Measurements from ENCODE around the gene PGAM1. TPM values are rescaled to one million over a fixed set of nuclear protein-coding genes. Genes with fewer than 3 reads are reported as not detected.

Gene PGAM1
- total RNA-seq, 1 donor from 2014 or later, result 207 TPM

DNA sequence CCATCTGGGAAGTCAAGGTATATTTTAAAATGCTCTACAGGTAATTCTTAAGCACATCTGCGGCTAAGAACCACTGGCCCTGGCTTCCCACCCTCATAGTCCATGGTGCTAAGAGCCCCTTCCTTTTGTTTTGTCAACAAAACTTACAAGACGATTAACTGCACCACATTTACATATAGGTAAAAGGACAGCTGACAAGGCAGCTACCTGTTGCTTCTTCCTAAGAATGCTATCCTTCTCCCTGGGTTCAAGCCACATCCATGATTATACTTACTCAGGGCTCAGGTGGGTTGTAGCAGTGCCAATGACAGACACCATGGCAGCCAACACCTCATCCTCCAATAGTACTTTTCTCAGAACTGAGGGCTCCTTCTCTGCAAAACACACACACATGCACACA is 36.3 kb downstream of the PGAM1 start:
- peaks cover 35% of the 10 kb centered on the region for H3K36me3 Mint-ChIP-seq
- H3K27me3 Mint-ChIP-seq, result no peaks in the 10 kb centered on the region
- no peak overlapping the region for H3K27ac Mint-ChIP-seq
- no peak overlapping the region for H3K4me3 Mint-ChIP-seq
- TF ChIP-seq, protein P1, sequence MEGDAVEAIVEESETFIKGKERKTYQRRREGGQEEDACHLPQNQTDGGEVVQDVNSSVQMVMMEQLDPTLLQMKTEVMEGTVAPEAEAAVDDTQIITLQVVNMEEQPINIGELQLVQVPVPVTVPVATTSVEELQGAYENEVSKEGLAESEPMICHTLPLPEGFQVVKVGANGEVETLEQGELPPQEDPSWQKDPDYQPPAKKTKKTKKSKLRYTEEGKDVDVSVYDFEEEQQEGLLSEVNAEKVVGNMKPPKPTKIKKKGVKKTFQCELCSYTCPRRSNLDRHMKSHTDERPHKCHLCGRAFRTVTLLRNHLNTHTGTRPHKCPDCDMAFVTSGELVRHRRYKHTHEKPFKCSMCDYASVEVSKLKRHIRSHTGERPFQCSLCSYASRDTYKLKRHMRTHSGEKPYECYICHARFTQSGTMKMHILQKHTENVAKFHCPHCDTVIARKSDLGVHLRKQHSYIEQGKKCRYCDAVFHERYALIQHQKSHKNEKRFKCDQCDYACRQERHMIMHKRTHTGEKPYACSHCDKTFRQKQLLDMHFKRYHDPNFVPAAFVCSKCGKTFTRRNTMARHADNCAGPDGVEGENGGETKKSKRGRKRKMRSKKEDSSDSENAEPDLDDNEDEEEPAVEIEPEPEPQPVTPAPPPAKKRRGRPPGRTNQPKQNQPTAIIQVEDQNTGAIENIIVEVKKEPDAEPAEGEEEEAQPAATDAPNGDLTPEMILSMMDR (conservative IDR thresholded peaks at IDR 0.05), result no peak
- no peaks in the 10 kb centered on the region for H3K9me3 Mint-ChIP-seq
- peaks cover 11% of the 10 kb centered on the region for H3K4me1 Mint-ChIP-seq (ENCODE audit: unreplicated experiment)
- no peak for DNase-seq (ENCODE audit: extremely low spot score, unreplicated experiment)

DNA sequence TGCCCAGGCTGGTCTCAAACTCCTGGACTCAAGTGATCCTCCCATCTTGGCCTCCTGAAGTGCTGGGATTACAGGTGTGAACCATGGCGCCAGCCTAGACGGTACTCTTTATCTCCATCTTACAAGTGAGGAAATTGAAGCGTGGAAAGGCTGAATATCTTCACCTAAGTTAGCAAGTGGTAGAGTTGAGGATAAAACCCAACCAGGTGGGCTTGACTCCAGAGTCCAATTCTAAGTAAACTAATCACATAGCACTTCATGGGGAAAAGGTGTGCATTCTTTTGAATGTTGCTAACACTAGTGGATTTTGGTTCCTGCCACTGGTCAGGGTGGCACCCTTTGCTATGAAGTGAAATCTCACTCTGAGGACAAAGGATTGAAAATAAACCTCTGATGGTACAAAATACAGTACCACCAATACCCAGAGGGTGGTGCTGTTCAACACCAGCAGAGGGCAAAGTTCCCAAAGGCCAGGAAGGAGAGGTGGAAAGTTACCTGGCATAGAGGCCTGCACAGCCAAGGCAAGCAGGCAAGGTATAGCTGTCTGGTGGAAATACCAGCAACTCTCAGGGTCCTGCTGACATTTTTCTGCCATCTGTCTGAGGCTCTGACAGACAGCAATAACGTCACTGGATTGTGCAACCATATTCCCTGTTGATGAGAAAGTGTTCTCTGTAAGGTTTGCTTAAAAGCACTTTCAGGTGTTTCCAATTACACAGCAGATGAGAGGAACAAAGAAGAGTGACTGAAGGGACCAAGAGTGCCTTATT is 37.6 kb downstream of the PGAM1 start:
- Mint-ChIP-seq H3K27me3 (no peaks in the 10 kb centered on the region), H3K9me3 (no peaks in the 10 kb centered on the region), H3K4me3 (no peak overlapping the region), H3K27ac (peak overlapping the region; percentile 75), H3K4me1 (ENCODE audit: unreplicated experiment) (peaks cover 11% of the 10 kb centered on the region), H3K36me3 (peaks cover 29% of the 10 kb centered on the region)
- DNase-seq (ENCODE audit: extremely low spot score, unreplicated experiment), result no peak
- TF ChIP-seq, protein P1 (conservative IDR thresholded peaks at IDR 0.05), result peak; percentile 91

DNA sequence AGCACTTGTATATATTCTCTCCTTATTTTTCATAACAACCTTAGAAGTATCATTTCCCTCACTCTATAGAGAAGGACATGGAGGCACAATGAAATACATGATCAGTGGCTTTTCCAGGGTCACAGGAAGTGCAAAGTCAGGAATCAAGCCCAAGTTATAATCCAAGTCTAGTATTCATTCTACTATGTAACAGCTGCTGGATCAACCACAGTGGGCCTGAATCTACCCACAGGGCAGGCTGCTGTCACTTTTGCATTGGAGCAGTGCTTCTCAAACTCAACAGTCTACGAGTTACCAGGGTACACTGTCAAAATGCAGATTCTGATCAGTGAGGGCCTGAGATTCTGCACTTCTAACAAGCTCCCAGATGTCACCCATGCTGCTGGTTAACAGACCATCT is 38.2 kb downstream of the PGAM1 start:
- H3K9me3 Mint-ChIP-seq, result no peaks in the 10 kb centered on the region

DNA sequence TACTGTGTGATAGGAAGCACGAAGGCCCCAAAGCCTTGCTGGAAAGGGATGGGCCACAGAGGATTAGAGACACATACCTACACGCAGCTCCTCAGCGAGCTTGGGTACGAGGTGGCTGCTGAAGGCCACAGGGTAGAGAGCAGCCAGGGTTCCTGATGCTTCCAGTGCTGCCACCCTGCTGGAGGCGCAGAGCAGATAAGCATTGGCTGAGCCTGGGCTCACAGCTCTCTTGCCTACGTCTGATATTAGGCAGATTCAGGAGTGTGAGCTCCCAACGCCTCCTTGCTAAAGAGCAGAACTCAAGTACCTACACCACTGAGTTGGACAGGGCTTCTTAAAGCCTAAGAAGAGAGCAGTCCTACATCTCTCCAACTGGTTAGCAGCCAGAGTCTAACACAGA is 40.0 kb downstream of the PGAM1 start:
- no peak overlapping the region for H3K4me3 Mint-ChIP-seq
- no peaks in the 10 kb centered on the region for H3K27me3 Mint-ChIP-seq
- H3K9me3 Mint-ChIP-seq, result no peaks in the 10 kb centered on the region
- peaks cover 18% of the 10 kb centered on the region for H3K36me3 Mint-ChIP-seq
- no peak for DNase-seq (ENCODE audit: extremely low spot score, unreplicated experiment)
- no peak overlapping the region for H3K27ac Mint-ChIP-seq
- TF ChIP-seq, protein P1 (conservative IDR thresholded peaks at IDR 0.05), result no peak
- H3K4me1 Mint-ChIP-seq (ENCODE audit: unreplicated experiment), result peaks cover 11% of the 10 kb centered on the region

More for the DNA sequence above, 38.2 kb downstream of the PGAM1 start:
- Mint-ChIP-seq H3K27ac (peak overlapping the region; percentile 75), H3K4me3 (no peak overlapping the region), H3K27me3 (no peaks in the 10 kb centered on the region), H3K4me1 (ENCODE audit: unreplicated experiment) (peaks cover 11% of the 10 kb centered on the region), H3K36me3 (peaks cover 24% of the 10 kb centered on the region)
- TF ChIP-seq, protein P1 (conservative IDR thresholded peaks at IDR 0.05), result no peak
- DNase-seq (ENCODE audit: extremely low spot score, unreplicated experiment), result no peak

DNA sequence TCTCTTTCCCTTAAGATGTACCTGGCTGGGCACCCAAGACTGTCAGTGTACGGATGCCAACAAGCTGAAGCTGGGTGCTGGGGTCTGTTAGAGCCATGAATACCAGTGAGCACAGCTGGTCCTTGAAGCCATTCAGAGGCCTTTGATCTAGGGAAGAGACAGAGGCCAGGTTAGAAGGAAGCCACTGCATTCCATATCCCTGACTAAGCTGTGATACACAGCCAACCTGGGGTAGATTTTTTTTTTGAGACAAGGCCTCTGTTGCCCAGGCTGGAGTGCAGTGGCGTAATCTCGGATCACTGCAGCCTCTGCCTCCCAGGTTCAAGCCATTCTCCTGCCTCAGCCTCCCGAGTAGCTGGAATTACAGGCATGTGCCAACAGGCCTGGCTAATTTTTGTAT is 40.8 kb downstream of the PGAM1 start:
- no peaks in the 10 kb centered on the region for H3K9me3 Mint-ChIP-seq
- peak overlapping the region; percentile 37 for H3K27ac Mint-ChIP-seq
- peaks cover 21% of the 10 kb centered on the region for H3K36me3 Mint-ChIP-seq
- peaks cover 11% of the 10 kb centered on the region for H3K4me1 Mint-ChIP-seq (ENCODE audit: unreplicated experiment)
- TF ChIP-seq, protein P1 (conservative IDR thresholded peaks at IDR 0.05), result no peak
- H3K4me3 Mint-ChIP-seq, result no peak overlapping the region
- no peaks in the 10 kb centered on the region for H3K27me3 Mint-ChIP-seq
- DNase-seq (ENCODE audit: extremely low spot score, unreplicated experiment), result no peak
